ENCODE measurements around the gene NAPG. TPM values are rescaled to one million over a fixed set of nuclear protein-coding genes. Genes with fewer than 3 reads are reported as not detected.

The NAPG gene
- total RNA-seq, result 10 to 100 TPM; 26.6 to 32.1 TPM

DNA sequence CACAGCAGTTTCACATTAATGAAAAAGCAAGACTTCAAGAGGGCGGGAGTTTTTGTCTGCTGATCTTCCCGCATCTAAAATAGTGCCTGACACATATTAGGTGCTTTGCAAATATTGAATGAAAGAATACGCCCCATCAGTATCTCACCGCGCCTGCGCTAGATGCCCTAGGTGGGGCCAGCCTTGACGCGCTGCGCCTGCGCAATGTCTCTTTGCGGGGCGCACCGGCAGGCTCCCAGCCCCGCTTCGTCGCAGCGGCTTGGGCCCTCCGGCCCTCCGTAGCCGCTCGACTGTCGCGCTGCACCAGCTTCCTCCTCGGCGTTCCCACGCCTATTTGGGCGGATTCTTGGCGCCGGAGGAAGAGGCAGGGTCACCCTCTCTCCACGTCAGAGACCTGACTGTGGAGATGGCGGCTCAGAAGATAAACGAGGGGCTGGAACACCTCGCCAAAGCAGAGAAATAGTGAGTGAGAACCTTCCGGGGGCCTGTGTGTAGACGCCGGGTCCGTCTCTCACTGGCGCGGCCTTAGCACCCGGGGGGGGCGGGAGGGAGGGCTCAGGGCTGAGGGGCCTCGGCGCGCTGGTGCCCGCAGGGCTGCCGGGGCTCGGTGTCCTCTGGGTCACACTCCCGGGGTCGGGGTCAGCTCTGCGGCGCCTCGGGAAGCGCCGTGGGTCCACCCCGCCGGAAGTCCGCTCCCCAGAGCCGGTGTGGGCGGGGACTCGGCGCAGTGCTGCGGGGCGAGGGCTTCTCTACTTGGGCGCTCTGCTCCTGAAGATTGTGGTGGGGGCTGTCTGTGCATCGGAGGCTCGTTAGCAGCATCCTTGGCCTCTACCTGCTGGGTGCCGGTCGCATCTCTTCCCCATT is at the start of gene NAPG:
Gene NAPG, plus strand, starts transcription at position 331 of the 864 bp plus-strand sequence. Its CDS starts 76 bp downstream, at position 407.
- peaks cover 9% of the 10 kb centered on the region for H3K36me3 Mint-ChIP-seq (ENCODE audit: low read depth)
- peaks cover 54% of the 10 kb centered on the region for H3K4me1 Mint-ChIP-seq
- H3K9me3 Mint-ChIP-seq, result no peaks in the 10 kb centered on the region
- ChIA-PET CTCF (interaction anchor here (1.0 to 1.1 kb wide), 3 partner anchors 8 to 11 kb away, joined by 3 to 4 read pairs (median 3); no protein-coding TSS in a partner anchor), POLR2A (no interaction called here)
- DNase-seq, result peak; percentile 90
- peak within 1 kb of the TSS; percentile 96 for H3K4me3 Mint-ChIP-seq
- H3K27me3 Mint-ChIP-seq, result peaks cover 4% of the 10 kb centered on the region
- peak within 1 kb of the TSS; percentile 97 for H3K27ac Mint-ChIP-seq

DNA sequence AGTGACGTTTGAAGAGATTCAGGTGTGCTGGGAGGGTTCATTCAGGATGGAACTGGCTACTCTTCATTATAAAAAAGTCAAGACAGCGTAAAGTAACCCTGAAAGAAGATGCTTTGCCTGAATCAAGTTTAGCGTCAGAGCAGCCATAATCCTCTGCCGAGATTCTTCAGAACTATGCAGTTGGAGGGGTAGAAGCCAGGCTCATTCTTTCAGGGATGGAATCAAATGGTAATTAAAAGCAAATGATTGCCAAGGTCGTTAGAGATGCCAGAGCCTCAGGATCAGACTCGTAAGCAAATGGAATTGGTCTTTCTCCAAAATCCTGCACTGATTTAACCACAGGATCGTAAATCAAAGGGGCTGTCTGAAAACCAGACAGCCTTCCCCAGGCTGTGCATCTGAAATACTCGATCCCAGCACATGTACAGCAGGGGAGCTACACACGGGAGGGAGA is 49.5 kb upstream of the NAPG start:
- Mint-ChIP-seq H3K27ac (no peak overlapping the region), H3K4me1 (no peaks in the 10 kb centered on the region), H3K4me3 (no peak overlapping the region), H3K9me3 (no peaks in the 10 kb centered on the region), H3K36me3 (ENCODE audit: low read depth) (no peaks in the 10 kb centered on the region), H3K27me3 (peaks cover 8% of the 10 kb centered on the region)
- no peak for DNase-seq
- POLR2A ChIA-PET, result no interaction called here
- CTCF ChIA-PET, result interaction anchor here (0.8 kb wide), 1 partner anchor 16 kb away, joined by 3 read pairs; no protein-coding TSS in a partner anchor

DNA sequence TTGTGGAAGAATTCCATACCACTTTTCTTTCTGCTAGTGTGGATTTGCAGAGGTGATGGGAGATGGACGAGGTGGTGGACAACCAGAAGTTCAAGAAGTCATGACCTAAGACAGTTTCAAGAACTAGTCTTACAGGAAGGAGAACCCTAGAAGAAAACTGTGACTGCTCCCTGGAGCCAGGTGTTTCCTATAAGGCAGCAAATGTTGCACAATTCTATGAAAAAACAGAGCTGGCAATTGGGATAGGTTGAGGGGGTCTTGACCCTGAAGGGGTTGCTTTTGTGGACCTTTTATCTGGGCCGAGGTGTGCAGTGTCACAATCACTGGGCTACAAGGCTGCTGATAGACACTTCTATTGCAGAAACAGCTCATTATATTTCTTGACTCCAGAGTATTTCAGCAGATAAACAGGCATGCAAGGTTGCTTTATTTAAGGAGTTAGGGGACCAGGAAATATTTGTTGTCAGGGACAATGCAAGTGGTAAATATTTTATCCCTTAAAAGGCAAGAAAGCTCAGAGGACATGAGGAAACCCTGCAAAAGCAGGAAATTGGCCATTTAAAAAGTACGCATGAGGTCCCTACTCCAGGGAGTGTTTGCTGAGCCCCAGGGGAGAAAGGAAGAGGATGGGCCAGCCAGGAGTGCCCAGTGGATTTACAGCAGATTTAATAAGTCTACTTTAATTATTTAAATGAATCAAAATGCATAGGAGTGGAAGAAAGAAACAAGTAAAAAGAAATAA is 48.5 kb upstream of the NAPG start:
- H3K4me3 Mint-ChIP-seq, result no peak overlapping the region
- no peaks in the 10 kb centered on the region for H3K4me1 Mint-ChIP-seq

DNA sequence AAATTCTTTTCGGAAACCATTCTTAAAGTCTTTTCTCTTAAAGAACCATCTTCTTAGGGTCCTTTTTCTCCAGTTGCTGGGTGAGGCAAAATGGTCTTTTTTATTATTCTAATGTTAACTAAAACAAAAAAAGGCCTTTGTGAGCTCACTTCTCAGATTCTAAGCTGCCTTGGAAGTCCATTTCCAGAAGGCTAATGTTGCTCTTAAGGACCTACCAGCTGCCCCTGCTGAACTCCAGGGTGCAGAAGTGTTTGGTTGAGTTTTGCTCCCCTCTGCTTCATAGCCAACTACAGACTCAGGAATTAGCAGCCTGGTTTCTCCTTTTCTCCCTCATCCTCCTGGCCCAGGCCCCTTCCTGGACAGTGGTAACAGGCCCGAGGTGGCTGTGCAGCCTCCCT is 48.0 kb upstream of the NAPG start:
- POLR2A ChIA-PET, result no interaction called here
- no peak overlapping the region for H3K27ac Mint-ChIP-seq
- CTCF ChIA-PET, result no interaction called here
- H3K36me3 Mint-ChIP-seq (ENCODE audit: low read depth), result no peaks in the 10 kb centered on the region
- H3K27me3 Mint-ChIP-seq, result peaks cover 8% of the 10 kb centered on the region
- DNase-seq, result no peak
- H3K4me3 Mint-ChIP-seq, result no peak overlapping the region
- peaks cover 2% of the 10 kb centered on the region for H3K4me1 Mint-ChIP-seq
- no peaks in the 10 kb centered on the region for H3K9me3 Mint-ChIP-seq

More for the DNA sequence above, 48.5 kb upstream of the NAPG start:
- DNase-seq, result no peak
- ChIA-PET CTCF (no interaction called here), POLR2A (no interaction called here)
- peaks cover 8% of the 10 kb centered on the region for H3K27me3 Mint-ChIP-seq
- H3K36me3 Mint-ChIP-seq (ENCODE audit: low read depth), result no peaks in the 10 kb centered on the region
- H3K27ac Mint-ChIP-seq, result no peak overlapping the region
- H3K9me3 Mint-ChIP-seq, result no peaks in the 10 kb centered on the region

DNA sequence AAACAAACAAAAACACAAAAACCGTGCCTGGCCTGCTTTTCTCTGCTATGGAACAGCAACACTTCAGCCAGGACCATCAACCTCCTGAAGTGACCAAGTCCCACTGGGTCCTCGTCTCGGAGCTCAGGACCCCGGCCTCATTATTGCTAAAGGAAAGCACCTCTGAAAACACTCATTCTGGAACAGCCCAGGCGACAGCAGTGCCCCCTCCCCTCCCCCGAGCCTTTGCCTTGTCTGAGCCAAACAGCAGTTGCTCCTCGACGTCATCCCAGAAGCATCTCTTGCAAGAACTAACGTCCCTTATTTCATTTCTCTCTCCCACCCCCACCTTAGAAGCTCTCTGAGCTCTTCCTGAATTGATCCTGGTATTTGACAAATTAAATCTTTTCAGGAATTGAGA is 44.0 kb upstream of the NAPG start:
- no peak for DNase-seq
- no peak overlapping the region for H3K4me3 Mint-ChIP-seq
- POLR2A ChIA-PET, result no interaction called here
- H3K27me3 Mint-ChIP-seq, result peaks cover 2% of the 10 kb centered on the region
- CTCF ChIA-PET, result no interaction called here
- no peaks in the 10 kb centered on the region for H3K9me3 Mint-ChIP-seq
- H3K36me3 Mint-ChIP-seq (ENCODE audit: low read depth), result no peaks in the 10 kb centered on the region
- H3K27ac Mint-ChIP-seq, result no peak overlapping the region
- H3K4me1 Mint-ChIP-seq, result peaks cover 9% of the 10 kb centered on the region

DNA sequence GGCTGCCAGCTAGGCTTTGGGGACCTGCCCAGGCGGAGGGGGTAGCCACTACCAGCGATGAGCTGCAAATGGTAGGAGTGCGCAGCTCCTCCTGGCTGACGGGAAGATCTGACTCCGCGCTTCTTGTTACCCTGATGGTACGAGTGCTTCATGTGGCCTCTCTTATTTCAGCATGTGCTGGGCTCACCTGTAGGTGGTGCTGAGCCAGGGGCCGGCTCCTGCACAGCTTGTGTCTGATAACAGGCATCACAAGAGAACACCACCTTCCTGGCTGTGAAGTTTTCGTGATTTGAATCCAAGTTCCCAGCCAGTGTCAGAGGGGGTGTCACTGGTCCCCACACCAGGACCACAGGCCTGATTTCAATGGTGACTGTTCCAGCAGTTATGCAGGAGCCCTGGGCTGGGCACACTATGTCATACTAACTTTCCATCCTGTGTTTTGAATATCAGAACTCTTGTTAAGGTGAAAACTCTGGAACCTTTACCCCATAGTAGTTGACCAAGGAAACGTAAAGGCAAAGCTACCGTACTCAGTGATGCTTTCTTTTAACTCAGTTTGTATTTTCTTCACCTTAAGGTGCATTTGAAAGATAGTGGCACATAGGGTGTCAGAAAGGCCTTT is 43.4 kb upstream of the NAPG start:
- Mint-ChIP-seq H3K27ac (no peak overlapping the region), H3K4me3 (no peak overlapping the region), H3K27me3 (no peaks in the 10 kb centered on the region), H3K36me3 (ENCODE audit: low read depth) (no peaks in the 10 kb centered on the region), H3K4me1 (peaks cover 9% of the 10 kb centered on the region), H3K9me3 (no peaks in the 10 kb centered on the region)
- CTCF ChIA-PET, result interaction anchor here (0.5 kb wide), 1 partner anchor 44 kb away, joined by 4 read pairs; no protein-coding TSS in a partner anchor
- no peak for DNase-seq
- POLR2A ChIA-PET, result no interaction called here

DNA sequence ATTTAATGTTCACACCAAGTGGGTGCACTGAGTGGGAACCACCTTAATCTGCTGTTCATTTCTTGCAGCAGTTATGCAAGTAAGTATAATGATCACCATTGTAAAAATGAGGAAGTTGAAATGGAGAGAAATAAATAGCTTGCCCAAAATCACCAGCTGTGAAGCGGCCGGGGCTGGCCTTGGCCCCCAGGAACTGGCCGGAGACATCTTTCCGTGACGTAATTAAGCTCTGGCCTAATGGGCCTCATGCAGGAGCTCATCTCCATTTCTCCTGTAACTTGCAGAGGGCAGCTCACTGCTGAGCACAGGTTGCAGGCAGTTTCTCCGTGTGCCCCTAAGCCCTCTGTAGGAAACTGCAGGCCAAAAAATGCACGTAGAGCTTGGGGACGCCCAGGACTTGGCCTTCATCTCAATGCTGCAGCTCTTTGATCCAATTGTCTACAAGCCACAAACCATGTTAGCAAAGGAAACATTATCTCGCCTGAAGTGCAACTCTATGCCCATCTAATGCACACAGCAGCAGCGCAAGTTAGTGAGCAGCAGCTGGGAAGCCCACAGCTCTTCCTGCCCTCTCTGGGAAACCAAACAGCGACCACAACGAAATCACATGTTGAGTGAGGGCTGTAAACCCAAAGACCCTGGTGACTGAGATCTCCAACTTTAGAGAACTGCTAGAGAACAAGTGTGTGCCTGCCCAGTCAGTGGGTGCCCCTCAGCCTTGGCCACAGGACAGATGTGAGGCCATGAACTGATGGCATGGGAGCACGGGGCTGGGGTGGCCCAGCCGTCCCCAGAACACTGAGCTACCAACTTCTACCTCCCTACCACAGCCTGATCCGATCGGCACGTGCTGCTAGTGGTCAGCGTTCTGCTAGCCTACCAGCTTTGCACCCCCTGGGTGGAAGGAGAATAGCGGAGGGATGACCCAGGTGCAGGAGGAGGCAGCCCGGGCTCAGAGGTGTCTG is 42.6 kb upstream of the NAPG start:
- H3K9me3 Mint-ChIP-seq, result no peaks in the 10 kb centered on the region
- H3K27ac Mint-ChIP-seq, result no peak overlapping the region
- H3K27me3 Mint-ChIP-seq, result no peaks in the 10 kb centered on the region
- no peaks in the 10 kb centered on the region for H3K36me3 Mint-ChIP-seq (ENCODE audit: low read depth)
- ChIA-PET CTCF (interaction anchor here (0.5 kb wide), 1 partner anchor 43 kb away, joined by 4 read pairs; no protein-coding TSS in a partner anchor), POLR2A (no interaction called here)
- H3K4me1 Mint-ChIP-seq, result peaks cover 9% of the 10 kb centered on the region
- DNase-seq, result no peak
- H3K4me3 Mint-ChIP-seq, result no peak overlapping the region

DNA sequence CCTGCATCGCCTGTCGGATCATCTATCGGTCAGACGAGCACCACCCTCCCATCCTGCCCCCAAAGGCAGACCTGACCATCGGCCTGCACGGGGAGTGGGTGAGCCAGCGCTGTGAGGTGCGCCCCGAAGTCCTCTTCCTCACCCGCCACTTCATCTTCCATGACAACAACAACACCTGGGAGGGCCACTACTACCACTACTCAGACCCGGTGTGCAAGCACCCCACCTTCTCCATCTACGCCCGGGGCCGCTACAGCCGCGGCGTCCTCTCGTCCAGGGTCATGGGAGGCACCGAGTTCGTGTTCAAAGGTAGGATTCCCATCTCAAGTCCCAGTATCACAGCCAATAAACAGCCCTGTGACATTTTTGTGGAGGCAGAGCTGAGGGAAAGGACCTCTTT is 40.4 kb upstream of the NAPG start:
- ChIA-PET POLR2A (no interaction called here), CTCF (no interaction called here)
- no peak for DNase-seq
- Mint-ChIP-seq H3K27ac (no peak overlapping the region), H3K36me3 (ENCODE audit: low read depth) (no peaks in the 10 kb centered on the region), H3K4me1 (peaks cover 15% of the 10 kb centered on the region), H3K27me3 (no peaks in the 10 kb centered on the region), H3K9me3 (no peaks in the 10 kb centered on the region), H3K4me3 (no peak overlapping the region)

DNA sequence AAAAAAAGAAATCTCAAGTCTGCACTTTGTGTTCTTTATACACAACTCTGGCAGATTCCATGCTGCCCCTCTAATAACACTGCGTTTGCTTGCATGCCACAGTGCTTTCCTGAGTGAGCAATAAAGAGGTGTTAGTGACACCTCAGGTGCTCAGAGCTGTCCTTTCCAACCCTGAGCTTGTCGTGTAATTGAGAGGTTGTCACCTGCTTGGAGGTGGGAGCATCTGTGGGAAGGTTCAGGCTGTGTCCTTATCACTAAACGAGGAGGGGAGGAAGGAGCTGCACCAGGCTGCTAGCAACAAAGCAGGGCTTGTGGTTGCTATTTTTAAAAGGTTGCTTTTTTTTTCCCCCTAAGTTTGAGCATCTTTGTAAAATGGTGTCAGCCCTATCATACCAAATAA is 39.5 kb upstream of the NAPG start:
- H3K9me3 Mint-ChIP-seq, result no peaks in the 10 kb centered on the region

DNA sequence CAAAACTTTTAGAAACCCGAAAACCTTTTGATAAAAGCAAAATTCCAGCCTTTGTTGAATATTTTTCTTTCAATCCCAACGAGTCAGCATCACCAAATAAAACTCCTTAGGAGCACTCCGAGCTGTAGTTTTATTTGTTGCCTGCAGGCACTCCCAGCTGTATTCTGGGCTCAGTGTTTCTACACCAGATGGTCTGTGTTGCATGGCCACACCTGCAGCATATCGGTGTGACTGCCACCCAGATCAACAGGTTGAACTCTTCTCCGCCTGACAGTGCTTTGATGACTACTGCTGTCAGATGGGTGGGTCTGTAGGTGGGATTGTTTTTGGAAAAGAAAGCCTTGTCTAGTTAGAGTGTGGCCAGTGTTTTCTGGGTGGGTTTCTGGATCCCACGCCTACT is 38.7 kb upstream of the NAPG start:
- peaks cover 20% of the 10 kb centered on the region for H3K4me1 Mint-ChIP-seq
- no peaks in the 10 kb centered on the region for H3K36me3 Mint-ChIP-seq (ENCODE audit: low read depth)
- no peak for DNase-seq
- POLR2A ChIA-PET, result no interaction called here
- CTCF ChIA-PET, result no interaction called here
- H3K9me3 Mint-ChIP-seq, result no peaks in the 10 kb centered on the region
- no peak overlapping the region for H3K4me3 Mint-ChIP-seq
- no peaks in the 10 kb centered on the region for H3K27me3 Mint-ChIP-seq
- no peak overlapping the region for H3K27ac Mint-ChIP-seq

More for the DNA sequence above, 39.5 kb upstream of the NAPG start:
- Mint-ChIP-seq H3K36me3 (ENCODE audit: low read depth) (no peaks in the 10 kb centered on the region), H3K27ac (no peak overlapping the region), H3K4me3 (no peak overlapping the region), H3K4me1 (peaks cover 20% of the 10 kb centered on the region), H3K27me3 (no peaks in the 10 kb centered on the region)
- no peak for DNase-seq
- ChIA-PET CTCF (interaction anchor here (0.6 kb wide), 1 partner anchor 8 kb away, joined by 3 read pairs; no protein-coding TSS in a partner anchor), POLR2A (no interaction called here)

DNA sequence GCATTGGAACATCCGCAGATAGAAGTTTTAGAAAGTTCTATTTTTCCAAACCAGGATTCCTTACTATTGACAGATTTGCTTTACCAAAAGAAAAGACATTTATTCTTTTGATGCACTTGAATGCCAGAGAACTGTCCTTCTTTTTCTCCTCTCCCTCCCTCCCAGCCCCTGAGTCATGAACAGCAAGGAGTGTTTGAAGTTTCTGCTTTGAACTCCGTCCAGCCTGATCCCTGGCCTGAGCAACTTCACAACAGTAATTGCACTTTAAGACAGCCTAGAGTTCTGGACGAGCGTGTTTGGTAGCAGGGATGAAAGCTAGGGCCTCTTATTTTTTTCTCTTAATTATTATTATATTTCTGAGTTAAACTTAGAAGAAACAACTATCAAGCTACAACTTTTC is 37.8 kb upstream of the NAPG start:
- CTCF ChIA-PET, result no interaction called here
- no peak for DNase-seq
- no peak overlapping the region for H3K4me3 Mint-ChIP-seq

More for the DNA sequence above, 37.8 kb upstream of the NAPG start:
- POLR2A ChIA-PET, result no interaction called here
- Mint-ChIP-seq H3K27ac (no peak overlapping the region), H3K36me3 (ENCODE audit: low read depth) (no peaks in the 10 kb centered on the region), H3K9me3 (no peaks in the 10 kb centered on the region), H3K4me1 (peaks cover 16% of the 10 kb centered on the region), H3K27me3 (no peaks in the 10 kb centered on the region)
